GM19099 (cell line): Measurements from ENCODE around the gene RNF186.

Experiments used
- POLR2A ChIP-seq: IDR thresholded peaks from 3 replicates; pipeline ENCODE4 v1.6.1; 2011; ENCODE audit warnings: low read depth; ENCODE audit not compliant: insufficient read length; ENCODE audit errors: extremely low read depth

RNF186 gene

DNA sequence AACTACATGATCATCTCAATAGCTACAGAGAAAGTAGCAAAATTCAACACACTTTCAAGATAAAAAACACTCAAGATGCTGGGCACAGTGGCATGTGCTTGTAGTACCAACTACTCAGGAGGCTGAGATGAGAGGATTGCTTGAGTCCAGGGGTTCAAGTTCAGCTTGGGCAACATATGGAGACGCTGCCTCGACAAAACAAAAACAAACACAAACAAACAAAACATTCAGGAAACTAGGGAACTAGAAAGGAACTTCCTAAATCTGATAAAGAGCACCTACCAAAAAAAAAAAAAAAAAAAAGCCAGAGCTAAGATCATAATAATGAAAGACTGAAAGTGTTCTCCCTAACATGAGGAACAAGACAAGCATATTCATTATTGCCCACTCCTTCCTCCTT lies 22.8 kb upstream of the RNF186 start:
- no peak for TF ChIP-seq POLR2A

DNA sequence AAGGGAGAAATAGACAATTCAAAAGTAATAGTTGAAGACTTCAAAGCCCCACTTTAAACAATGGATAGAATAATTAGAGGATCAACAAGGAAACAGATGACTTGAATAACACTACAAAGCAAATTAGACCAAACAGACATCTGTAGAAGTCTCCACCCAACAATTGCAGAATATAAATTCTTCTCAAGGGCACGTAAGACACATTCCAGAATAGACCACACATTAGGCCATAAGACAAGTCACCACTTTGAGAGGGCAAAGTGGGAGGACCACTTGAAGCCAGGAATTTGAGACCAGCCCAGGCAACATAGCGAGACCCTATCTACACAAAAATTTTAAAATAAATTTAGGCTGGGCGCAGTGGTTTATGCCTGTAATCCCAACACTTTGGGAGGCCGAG lies 20.5 kb upstream of the RNF186 start:
- TF ChIP-seq POLR2A: no peak

DNA sequence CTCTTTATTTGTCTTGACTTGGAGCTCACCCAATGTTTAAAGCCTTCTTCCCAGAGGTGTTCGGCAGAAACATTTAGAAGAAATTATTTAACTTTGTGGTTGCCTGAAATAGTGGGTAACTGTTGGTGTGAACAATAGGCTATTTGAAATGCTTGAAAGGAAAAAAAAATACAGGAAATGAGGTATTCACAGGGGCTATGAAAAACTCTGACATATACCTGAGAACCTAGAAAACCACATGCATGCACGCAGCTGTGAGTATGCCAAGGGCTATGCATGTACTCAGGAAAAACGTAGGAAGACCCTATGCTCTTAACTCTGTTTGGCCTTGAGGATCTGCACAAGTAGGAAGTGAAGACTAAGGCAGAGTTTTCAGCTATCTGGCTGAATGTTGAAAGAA lies 16.4 kb upstream of the RNF186 start:
- no peak for TF ChIP-seq POLR2A

DNA sequence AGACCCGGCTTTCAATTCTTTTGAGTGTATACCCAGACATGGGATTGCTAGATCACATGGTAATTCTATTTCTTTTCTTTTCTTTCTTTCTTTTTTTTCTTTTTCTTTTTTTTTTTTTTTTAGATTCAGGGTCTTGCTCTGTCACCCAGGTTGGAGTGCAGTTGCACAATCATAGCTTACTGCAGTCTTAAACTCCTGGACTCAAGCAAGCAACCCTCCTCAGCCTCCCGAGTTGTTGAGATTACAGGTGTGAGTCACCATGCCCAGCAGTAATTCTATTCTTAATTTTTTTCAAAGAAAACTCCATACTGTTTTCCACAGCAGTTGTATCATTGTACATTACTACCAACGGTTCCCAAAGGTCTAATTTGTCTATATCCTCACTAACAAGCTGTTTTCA lies 13.5 kb upstream of the RNF186 start:
- TF ChIP-seq POLR2A: no peak

DNA sequence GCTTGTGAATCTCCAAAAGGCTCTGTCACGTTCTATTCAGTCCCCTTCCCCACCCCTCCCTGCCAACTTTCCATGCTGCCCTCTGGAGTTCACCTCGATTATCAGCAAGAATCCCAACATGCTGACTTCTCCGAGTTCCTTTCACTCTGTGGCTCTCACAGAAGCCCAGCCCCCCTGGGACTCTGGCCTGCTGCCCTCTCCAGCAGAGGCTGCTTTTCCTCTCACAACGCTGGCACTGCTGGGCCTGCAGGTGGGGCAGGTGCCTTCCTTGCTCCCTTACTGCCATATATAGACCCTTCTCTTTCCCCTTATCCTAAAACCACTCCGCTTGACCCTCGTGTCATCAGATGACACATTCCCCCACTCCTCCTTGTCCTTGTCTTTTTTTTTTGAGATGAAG lies 10.2 kb upstream of the RNF186 start:
- no peak for TF ChIP-seq POLR2A

DNA sequence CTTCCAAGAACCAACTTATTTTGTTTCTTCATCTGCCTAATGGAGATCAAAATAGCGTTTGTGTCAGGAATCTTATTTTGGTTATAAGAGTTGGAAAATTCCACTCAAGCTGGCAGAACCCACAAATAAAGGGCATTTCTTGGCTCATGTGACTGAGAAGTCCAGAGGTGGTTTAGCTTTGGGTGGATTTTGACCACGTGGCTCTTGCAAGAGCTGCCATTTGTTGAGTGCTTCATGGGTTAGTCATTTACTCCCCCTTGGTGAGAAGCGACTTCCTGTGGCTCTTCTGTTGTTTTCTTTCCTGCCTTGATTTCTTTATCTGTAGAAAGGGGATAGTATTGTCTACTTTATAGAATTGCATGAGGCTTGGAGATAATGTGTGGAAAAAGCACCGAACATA lies 9.5 kb upstream of the RNF186 start:
- TF ChIP-seq POLR2A: no peak

DNA sequence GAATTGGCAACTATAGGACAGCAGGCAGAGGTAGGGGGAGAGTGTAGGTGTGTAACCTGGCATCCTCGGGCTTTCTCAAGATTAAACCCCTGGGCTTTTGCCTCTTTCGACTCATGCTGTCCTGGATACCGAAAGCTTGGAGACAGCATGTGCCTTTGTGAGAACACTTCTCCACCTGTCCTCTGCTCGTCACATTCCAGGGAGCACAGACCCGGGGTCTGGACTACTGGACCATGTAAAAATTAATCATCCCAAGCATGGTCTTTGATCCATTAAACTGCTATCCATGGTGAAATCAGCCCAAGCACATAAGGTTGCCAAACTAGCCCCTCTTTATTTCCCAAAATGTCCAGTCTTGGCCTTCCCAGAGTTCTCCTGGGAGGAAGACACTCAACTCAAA lies 9.0 kb upstream of the RNF186 start:
- TF ChIP-seq POLR2A: no peak

- no peak for TF ChIP-seq POLR2A
These were observed 4.6 kb upstream of the RNF186 start for GRCh38 chr1:19819701-19820100.

GRCh38 chr1:19818324-19818723 lies 3.2 kb upstream of the RNF186 start:
- no peak for TF ChIP-seq POLR2A

GRCh38 chr1:19817160-19817559 lies 2.1 kb upstream of the RNF186 start:
- no peak for TF ChIP-seq POLR2A

DNA sequence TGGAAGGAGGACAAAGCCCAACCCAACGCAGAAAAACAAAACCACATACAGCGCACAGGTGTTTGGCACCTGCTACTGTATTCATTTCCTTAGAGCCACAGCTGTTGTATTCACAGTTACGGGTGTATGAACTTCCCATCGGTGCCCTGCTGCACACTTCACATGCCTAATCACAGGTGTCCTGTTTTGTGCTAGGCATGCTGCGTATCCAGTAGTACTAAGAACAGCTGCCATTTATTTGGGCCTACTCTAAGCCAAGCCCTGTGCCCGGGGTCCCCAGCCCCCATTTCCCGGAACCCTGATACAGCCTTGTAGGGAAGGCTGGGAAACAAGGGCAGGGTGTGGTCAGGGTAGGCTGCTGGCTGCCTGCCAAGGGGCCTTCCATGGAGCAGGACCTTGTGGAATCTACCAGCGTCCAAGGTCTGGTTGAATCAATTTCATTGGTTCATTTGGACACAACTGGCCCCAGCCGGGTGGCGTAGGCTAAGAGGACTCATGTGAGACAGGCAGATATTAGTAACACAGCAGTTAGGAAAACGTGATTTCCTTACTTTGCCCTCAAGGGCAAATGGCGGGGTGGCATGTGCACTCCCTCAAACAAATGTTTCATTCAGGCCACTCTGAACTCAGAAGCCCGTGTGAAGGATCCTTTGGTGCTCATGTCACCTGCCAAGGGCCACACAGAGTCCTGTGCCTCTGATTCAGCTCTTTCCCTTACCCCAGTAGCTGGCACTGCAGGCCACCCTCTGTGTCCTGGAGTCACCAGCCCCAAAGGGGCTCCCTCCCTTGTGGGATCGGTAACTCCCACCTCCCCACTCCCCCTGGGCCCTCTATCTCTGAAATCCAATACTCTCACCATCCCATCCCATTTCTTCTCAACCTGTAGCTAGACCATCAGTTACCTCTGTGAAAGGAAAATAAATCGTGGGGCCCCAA lies 986 bp upstream of the RNF186 start:
- no peak for TF ChIP-seq POLR2A

- no peak for TF ChIP-seq POLR2A
These were observed 830 bp downstream of the RNF186 start for GRCh38 chr1:19814244-19814661.

- no peak for TF ChIP-seq POLR2A
These were observed 1.5 kb downstream of the RNF186 start for GRCh38 chr1:19813643-19813960.

DNA sequence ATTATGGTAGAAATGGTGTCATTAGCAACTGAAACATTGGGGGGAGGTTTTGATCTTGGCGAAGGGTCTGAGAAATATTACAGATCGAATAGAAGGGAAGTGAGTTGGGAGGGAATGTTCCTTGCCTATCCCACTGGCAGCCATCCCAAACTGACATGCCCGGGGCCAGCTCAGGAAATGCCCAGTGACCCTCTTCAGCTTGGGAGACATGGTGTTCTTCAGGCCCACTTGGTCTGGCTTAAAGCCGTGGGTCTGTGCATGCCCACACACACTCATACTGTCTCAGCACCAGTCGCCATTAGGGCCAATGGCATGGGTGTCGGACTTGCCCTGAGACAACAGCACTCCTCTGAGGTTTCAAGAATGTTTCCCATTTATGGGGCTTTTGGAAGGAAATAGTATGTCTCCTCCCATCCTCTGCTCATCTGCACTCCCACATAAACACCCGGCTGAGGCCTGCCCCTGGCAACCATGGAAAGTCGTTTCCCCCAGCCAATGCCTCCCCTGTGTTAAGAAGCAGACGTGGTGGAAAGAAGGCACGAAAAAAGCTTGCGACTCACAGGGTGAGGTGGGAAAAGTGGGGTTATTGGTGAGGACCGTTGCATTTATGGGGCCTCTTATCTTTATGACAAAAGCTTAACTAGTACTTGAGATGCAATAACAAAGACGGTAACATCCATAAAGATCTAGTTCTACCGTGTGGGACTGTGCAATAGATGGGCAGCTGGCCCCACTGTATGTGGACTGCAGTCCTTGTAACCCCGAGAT lies 2.0 kb downstream of the RNF186 start:
- TF ChIP-seq POLR2A: no peak

DNA sequence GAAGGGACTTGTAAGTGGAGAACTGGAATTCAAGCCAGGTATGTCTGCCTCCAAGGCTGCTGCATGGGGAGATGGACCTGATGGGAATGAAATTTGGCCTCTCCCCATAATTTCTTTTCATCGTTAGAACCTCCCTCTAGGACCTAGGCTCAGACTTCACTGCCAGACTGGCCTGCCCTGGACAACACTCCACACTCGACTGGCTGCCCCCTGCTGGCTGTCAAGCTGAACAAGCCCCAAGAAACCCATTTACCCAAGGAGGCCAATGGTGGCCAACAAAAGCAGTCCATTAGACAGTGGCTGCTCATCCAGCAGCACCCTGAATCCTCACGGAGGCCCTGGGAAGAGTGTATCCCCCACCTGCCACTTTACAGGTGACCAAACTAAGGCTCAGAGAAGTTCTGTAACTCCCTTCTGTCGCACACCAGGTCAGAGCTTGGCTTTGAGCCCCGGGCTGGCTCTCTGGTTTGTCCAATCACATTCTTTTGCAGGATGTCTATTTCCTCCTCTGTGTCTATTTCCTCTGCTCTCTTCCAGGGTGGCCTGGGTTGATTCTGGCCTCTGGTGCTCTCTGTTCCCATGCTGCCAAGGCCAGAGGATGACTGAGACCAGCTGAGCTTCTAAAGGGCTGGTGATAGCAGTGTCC lies 3.8 kb downstream of the RNF186 start:
- no peak for TF ChIP-seq POLR2A
